Body of pancreas (tissue), 4 donors: Measurements from ENCODE around the gene P2RX7. TPM values are rescaled to one million over a fixed set of nuclear protein-coding genes. Genes with fewer than 3 reads are reported as not detected.
"Not testable (repeated sequence)": the region's sequence is repeated elsewhere in the genome, so short reads cannot be mapped to it uniquely, and the experiment has no call there.

Experiments
- ATAC-seq: fragments of 150-250 bp; one replicate; pipeline ENCODE4 v1.9.1; 2016
- DNase-seq, 4 donors: peaks; one replicate each; pipeline ENCODE4 v3.0.0-alpha.2; 2019
- H3K27ac ChIP-seq, 4 donors: fragments of 200-600 bp; sonication (generic); 1 replicate in 3 of 4; 2 replicates in 1 of 4; pipeline versions ENCODE4 v1.5.1 to v1.6.1; 2016 to 2019; ENCODE audit warnings: mild to moderate bottlenecking in 1 of 4, mixed read lengths in 1 of 4, moderate library complexity in 1 of 4
- H3K27me3 ChIP-seq, 2 donors: fragments of 200-600 bp; sonication (generic); one replicate each; pipeline ENCODE4 v1.6.0; 2016; ENCODE audit warnings: mild to moderate bottlenecking in 1 of 2
- H3K36me3 ChIP-seq, 2 donors: fragments of 200-600 bp; sonication (generic); replicated peaks in 1 of 2; 2 replicates each; pipeline ENCODE4 v1.5.1; 2016; ENCODE audit warnings: low read depth in 2 of 2; ENCODE audit not compliant: insufficient read depth in 1 of 2
- H3K4me1 ChIP-seq: fragments of 200-600 bp; sonication (generic); one replicate; pipeline ENCODE4 v1.6.0; 2016
- H3K4me3 ChIP-seq, 2 donors: fragments of 200-600 bp; sonication (generic); 1 replicate in 1 of 2; 2 replicates in 1 of 2; pipeline ENCODE4 v1.5.1; 2016 to 2019
- H3K9me3 ChIP-seq, 3 donors: fragments of 200-600 bp; sonication (generic); 1 replicate in 2 of 3; 2 replicates in 1 of 3; pipeline ENCODE4 v1.5.1; 2016
- CTCF ChIP-seq, 7 experiments: fragments of 450-650 bp in 4 of 7; fragments of 200-600 bp in 3 of 7; sonication (generic) in 3 of 7; IDR thresholded peaks; one replicate each; pipeline ENCODE4 v1.5.1; 2016 to 2019; ENCODE audit warnings: antibody characterized with exemption in 7 of 7
- POLR2A ChIP-seq, 3 donors: fragments of 450-650 bp; IDR thresholded peaks; one replicate each; pipeline ENCODE4 v1.6.1; 2016; ENCODE audit warnings: antibody characterized with exemption in 3 of 3, mild to moderate bottlenecking in 2 of 3
- WGBS, 2 donors: methylation state at CpG; one replicate each; pipeline ENCODE4 v1.1.5; 2017; 5-methylcytosine and 5-hydroxymethylcytosine counted together
- intact Hi-C: fragments of 100-400 bp; cut with DNase I; formaldehyde crosslinking; loops from one replicate; pipeline ENCODE4 v1.15.1; 2023
- total RNA-seq, 2 donors: library from RNA; depleted of rRNA; stranded (reverse); fragments of >200 nt; gene quantifications; one replicate each; pipeline ENCODE4 v1.1.0, GENCODE V29; 2016

Gene P2RX7
- total RNA-seq, 2 donors from 2014 or later = 1.0 to 1.6 TPM

GRCh38 chr12:121222847-121223246, 90.2 kb downstream of the P2RX7 start:
- TF ChIP-seq POLR2A (IDR thresholded peaks at IDR 0.05) = no peak
- no peak for TF ChIP-seq CTCF (IDR thresholded peaks at IDR 0.05)
- intact Hi-C loops = no loop called here
- ATAC-seq (no peak), DNase-seq (no peak)
- H3K9me3 ChIP-seq = no peaks in the 10 kb centered on the region
- WGBS, 2 donors = 86 to 87% methylated on average over 10 of the region's 10 CpGs
- no peak overlapping the region for H3K4me3 ChIP-seq
- H3K4me1 ChIP-seq = peaks cover 49% of the 10 kb centered on the region
- peaks cover 0 to 2% of the 10 kb centered on the region in 2 donors for H3K36me3 ChIP-seq
- no peak overlapping the region for H3K27ac ChIP-seq
- H3K27me3 ChIP-seq = no peaks in the 10 kb centered on the region

- peak overlapping the region in 2 of 4 donors; percentile 9 to 18 for H3K27ac ChIP-seq
- ATAC-seq (no peak), DNase-seq (peak; percentile 36 to 54 (median 44))
- H3K36me3 ChIP-seq = peaks cover 0 to 2% of the 10 kb centered on the region in 2 donors
- 67 to 69% methylated on average over 16 to 19 of the region's 19 CpGs for WGBS, 2 donors
- peaks cover 44% of the 10 kb centered on the region for H3K4me1 ChIP-seq
- no peaks in the 10 kb centered on the region for H3K27me3 ChIP-seq
- intact Hi-C loops = no loop called here
- H3K9me3 ChIP-seq = no peaks in the 10 kb centered on the region
- TF ChIP-seq POLR2A (IDR thresholded peaks at IDR 0.05) = no peak
- peak in 5 of 7 experiments; percentile 17 to 57 (median 50) for TF ChIP-seq CTCF (IDR thresholded peaks at IDR 0.05)
- no peak overlapping the region for H3K4me3 ChIP-seq
Observed at GRCh38 chr12:121223292-121224285, 90.9 kb downstream of the P2RX7 start.

GRCh38 chr12:121224591-121224990, 91.9 kb downstream of the P2RX7 start:
- ATAC-seq = no peak
- DNase-seq = no peak
- Histone ChIP-seq H3K4me1 (peaks cover 34% of the 10 kb centered on the region), H3K27ac (no peak overlapping the region), H3K4me3 (no peak overlapping the region), H3K36me3 (peaks cover 0 to 2% of the 10 kb centered on the region in 2 donors), H3K9me3 (no peaks in the 10 kb centered on the region), H3K27me3 (no peaks in the 10 kb centered on the region)
- TF ChIP-seq CTCF (IDR thresholded peaks at IDR 0.05) (no peak), POLR2A (IDR thresholded peaks at IDR 0.05) (no peak)
- 67 to 68% methylated on average over 8 of the region's 8 CpGs for WGBS, 2 donors
- intact Hi-C loops = no loop called here

GRCh38 chr12:121226399-121226798, 93.7 kb downstream of the P2RX7 start:
- TF ChIP-seq CTCF (IDR thresholded peaks at IDR 0.05) = no peak
- TF ChIP-seq POLR2A (IDR thresholded peaks at IDR 0.05) = no peak
- Histone ChIP-seq H3K4me1 (peaks cover 28% of the 10 kb centered on the region), H3K4me3 (no peak overlapping the region), H3K9me3 (no peaks in the 10 kb centered on the region), H3K36me3 (no peaks in the 10 kb centered on the region), H3K27ac (peak overlapping the region; percentile 86 to 89 (median 86)), H3K27me3 (no peaks in the 10 kb centered on the region)
- no peak for ATAC-seq
- 87 to 92% methylated on average over 8 of the region's 8 CpGs for WGBS, 2 donors
- intact Hi-C loops = no loop called here
- no peak for DNase-seq

- H3K36me3 ChIP-seq, intact Hi-C loops, H3K9me3 ChIP-seq, H3K4me3 ChIP-seq, DNase-seq, ATAC-seq, H3K27me3 ChIP-seq: not testable (repeated sequence)
- H3K4me1 ChIP-seq = peaks cover 28% of the 10 kb centered on the region
- H3K27ac ChIP-seq = peak overlapping the region; percentile 86 to 89 (median 86)
- 92 to 93% methylated on average over 5 to 8 of the region's 8 CpGs for WGBS, 2 donors
Observed at GRCh38 chr12:121226871-121227270, 94.2 kb downstream of the P2RX7 start.
